GM23338 (cell line): Measurements from ENCODE around the gene SRMS.

Experiments used
- CTCF ChIP-seq, 2 experiments: fragments of 200-600 bp in 1 of 2; sonication (generic) in 1 of 2; conservative IDR thresholded peaks; 2 replicates each; pipeline versions ENCODE4 v1.5.1 to v1.6.1; 2016 to 2017; ENCODE audit warnings: antibody characterized with exemption in 2 of 2, low read depth in 2 of 2, mild to moderate bottlenecking in 2 of 2, moderate library complexity in 1 of 2
- REST ChIP-seq: IDR thresholded peaks from one replicate; pipeline ENCODE4 v1.6.1; 2018; ENCODE audit warnings: antibody characterized with exemption; ENCODE audit not compliant: unreplicated experiment

- TF ChIP-seq CTCF (conservative IDR thresholded peaks at IDR 0.05; ENCODE audit: low read depth in 2 of 2) (no peak), REST (no peak)
These were observed 15.1 kb upstream of the SRMS start for GRCh38 chr20:63562461-63563224.
